ENCODE results near the gene TEDC2.
A peak's percentile ranks its signal among the peaks of the same experiment; 100 is the strongest.

The TEDC2 gene

DNA sequence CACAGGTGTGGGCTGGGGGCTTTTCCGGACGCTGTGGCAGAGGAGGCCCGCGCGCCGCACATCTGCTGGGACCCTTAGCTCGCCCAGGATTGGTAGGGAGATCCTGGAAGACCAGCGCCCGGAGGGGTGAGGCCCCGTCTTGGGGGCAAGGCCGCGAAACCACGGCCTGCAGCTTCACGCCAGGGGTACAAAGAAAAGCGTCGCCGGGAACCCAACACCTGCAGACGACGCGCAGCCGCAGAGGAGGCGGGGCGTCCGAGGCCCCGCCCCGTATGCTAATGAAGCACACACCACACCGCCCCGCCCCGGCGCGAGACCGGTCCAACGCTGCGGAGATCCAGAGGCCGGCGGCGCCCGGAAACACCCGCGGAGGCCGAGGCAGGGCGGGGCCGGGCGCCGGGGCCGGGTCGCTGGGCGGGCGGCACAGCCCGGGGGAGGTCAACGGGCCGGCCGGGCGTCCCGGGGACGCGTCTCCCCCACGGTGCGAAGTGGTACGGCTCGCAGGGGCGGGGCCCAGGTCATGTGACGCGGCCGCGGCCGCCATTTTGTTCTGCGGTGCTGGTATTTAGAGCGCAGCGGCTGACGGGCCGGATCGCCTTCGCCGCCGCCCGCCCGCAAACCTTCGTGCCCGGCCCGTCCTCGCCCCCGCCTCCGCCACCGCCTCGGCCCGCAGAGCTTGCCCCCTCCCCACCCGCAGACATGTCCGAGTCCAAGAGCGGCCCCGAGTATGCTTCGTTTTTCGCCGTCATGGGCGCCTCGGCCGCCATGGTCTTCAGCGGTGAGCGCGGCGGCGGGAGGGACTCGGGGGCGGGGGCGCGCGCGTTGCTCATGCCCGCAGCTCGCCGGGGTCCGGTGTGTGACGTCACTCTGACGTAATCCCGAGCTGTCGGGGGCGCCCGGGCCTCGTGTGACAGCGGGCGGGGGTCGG is 53.8 kb downstream of the TEDC2 start, which contains the start of gene ATP6V0C:
Gene ATP6V0C, plus strand, starts transcription at position 548 of the 928 bp plus-strand sequence. Its CDS starts 152 bp downstream, at position 700.
- DNase-seq (ENCODE audit: low spot score), result peak; percentile 89
